ENCODE measurements around the gene THAP7. TPM values are rescaled to one million over a fixed set of nuclear protein-coding genes. Genes with fewer than 3 reads are reported as not detected.

The THAP7 gene
- total and polyA plus RNA-seq, 2 of the 13 experiments (the other 11 are each of a cell fraction or from before 2014, with no cell fraction given) = 13.0 to 25.5 TPM

DNA sequence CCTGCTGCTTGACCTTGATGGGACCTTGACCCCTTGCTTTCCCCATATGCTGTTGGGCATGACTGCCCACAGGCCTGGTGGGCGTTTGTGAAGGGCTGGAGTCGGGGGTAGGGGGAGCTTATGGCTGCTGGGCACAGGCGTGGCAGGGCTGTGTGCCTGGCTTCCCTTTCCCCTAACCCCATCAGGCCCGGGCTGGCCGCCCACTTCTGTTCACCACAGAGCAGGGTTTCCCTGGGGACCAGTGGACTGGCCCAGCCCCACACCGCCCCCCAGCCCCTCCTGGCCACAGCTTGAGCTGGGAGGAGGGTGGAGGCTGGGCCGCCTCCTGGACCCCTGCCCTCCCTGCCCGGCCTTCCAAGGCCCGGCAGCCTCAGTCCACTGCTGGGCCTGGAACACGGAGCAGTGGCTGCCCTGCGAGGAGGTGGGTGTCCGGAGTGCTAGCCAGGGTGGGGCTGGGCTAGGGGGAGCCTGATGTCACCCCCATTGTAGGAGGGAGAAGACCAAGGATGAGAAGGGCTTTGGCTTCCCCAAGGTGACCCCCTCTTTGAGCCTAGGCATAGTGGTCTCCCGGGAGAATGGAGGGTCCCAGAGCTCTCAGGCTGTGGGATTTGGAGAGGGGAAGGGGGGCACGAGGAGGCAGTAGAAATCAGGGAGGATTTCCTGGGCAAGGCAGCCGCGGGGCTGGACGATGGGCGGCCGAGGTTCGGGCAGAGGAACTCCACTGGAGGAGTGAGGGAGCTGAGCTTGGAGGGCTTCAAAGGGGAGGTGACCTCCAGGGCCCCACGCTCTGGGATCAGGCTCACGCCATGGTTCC is 34.8 kb downstream of the THAP7 start, which contains the start of gene AIFM3 (continued):
- TF ChIP-seq ZBTB3 (CRISPR knock-in tag; IDR thresholded peaks at IDR 0.05; ENCODE audit: borderline replicate concordance, low read depth) = no peak
- peak; percentile 4; the same call in 1 of the 2 replicates for TF ChIP-seq NR2F6 (IDR thresholded peaks at IDR 0.05)
- TF ChIP-seq NR2F6 (CRISPR knock-in tag; IDR thresholded peaks at IDR 0.05) = no peak
- no peak for TF ChIP-seq ZNF234 (CRISPR knock-in tag; conservative IDR thresholded peaks at IDR 0.05)
- no peak for TF ChIP-seq BHLHE40 (IDR thresholded peaks at IDR 0.05; ENCODE audit: low read length)
- TF ChIP-seq, protein P1, sequence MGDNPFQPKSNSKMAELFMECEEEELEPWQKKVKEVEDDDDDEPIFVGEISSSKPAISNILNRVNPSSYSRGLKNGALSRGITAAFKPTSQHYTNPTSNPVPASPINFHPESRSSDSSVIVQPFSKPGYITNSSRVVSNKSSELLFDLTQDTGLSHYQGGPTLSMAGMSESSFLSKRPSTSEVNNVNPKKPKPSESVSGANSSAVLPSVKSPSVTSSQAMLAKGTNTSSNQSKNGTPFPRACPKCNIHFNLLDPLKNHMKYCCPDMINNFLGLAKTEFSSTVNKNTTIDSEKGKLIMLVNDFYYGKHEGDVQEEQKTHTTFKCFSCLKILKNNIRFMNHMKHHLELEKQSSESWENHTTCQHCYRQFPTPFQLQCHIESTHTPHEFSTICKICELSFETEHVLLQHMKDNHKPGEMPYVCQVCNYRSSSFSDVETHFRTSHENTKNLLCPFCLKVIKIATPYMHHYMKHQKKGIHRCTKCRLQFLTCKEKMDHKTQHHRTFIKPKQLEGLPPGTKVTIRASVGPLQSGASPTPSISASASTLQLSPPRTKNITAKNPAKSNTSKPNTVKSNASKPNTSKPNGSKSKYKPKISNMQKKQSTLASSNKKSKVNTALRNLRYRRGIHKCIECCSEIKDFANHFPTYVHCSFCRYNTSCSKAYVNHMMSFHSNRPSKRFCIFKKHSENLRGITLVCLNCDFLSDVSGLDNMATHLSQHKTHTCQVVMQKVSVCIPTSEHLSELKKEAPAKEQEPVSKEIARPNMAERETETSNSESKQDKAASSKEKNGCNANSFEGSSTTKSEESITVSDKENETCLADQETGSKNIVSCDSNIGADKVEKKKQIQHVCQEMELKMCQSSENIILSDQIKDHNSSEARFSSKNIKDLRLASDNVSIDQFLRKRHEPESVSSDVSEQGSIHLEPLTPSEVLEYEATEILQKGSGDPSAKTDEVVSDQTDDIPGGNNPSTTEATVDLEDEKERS (CRISPR knock-in tag; IDR thresholded peaks at IDR 0.05) = no peak
- no peak for TF ChIP-seq ZNF768 (CRISPR knock-in tag; IDR thresholded peaks at IDR 0.05)
- TF ChIP-seq TRIM24 (CRISPR knock-in tag; IDR thresholded peaks at IDR 0.05) = no peak
- no peak for TF ChIP-seq ZNF7 (CRISPR knock-in tag; IDR thresholded peaks at IDR 0.05)
- no peak for TF ChIP-seq ZNF703 (CRISPR knock-in tag; IDR thresholded peaks at IDR 0.05; ENCODE audit: borderline replicate concordance)
- TF ChIP-seq HNRNPL (IDR thresholded peaks at IDR 0.05; ENCODE audit: low read depth, low read length) = peak; percentile 75
